ENCODE measurements around the gene KRT28.

DNA sequence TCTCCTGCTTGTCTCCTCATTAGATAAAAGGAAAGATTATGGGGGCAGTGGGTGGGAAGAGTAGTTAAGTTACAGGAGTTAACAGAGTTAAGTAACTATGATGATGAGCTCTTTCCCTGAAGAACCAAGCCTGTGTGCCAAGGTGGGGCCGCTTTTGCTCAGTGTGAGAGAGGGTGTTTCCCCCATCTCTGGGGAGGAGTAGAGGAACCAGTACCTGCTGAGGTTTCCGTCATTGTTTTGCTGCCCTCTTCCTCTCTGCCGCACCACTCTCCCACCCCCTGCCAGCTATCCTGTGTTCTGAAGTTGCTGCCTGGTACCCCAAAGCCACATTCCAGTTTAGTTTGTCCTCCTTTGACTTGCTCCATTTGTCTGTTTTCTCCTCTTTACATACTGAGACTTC, 43.5 kb upstream of the KRT28 start:
- TF ChIP-seq, protein P1, sequence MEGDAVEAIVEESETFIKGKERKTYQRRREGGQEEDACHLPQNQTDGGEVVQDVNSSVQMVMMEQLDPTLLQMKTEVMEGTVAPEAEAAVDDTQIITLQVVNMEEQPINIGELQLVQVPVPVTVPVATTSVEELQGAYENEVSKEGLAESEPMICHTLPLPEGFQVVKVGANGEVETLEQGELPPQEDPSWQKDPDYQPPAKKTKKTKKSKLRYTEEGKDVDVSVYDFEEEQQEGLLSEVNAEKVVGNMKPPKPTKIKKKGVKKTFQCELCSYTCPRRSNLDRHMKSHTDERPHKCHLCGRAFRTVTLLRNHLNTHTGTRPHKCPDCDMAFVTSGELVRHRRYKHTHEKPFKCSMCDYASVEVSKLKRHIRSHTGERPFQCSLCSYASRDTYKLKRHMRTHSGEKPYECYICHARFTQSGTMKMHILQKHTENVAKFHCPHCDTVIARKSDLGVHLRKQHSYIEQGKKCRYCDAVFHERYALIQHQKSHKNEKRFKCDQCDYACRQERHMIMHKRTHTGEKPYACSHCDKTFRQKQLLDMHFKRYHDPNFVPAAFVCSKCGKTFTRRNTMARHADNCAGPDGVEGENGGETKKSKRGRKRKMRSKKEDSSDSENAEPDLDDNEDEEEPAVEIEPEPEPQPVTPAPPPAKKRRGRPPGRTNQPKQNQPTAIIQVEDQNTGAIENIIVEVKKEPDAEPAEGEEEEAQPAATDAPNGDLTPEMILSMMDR (IDR thresholded peaks at IDR 0.05) = no peak
- no peak for TF ChIP-seq POLR2A (IDR thresholded peaks at IDR 0.05)
- TF ChIP-seq EP300 (IDR thresholded peaks at IDR 0.05) = no peak
- no peak for TF ChIP-seq POLR2AphosphoS5 (IDR thresholded peaks at IDR 0.05)
